Breast epithelium (tissue), 3 donors: ENCODE data around the gene BTD.

Experiments
- CTCF ChIP-seq, 3 donors: fragments of 450-650 bp; IDR thresholded peaks; one replicate each; pipeline ENCODE4 v1.5.1; 2016 to 2017; ENCODE audit warnings: antibody characterized with exemption in 3 of 3, mild to moderate bottlenecking in 3 of 3, moderate library complexity in 3 of 3
- POLR2A ChIP-seq: fragments of 450-650 bp; IDR thresholded peaks from one replicate; pipeline ENCODE4 v1.6.1; 2016; ENCODE audit warnings: antibody characterized with exemption, mild to moderate bottlenecking, moderate library complexity

GRCh38 chr3:15592968-15593367 is 8.6 kb upstream of the BTD start:
- TF ChIP-seq CTCF (IDR thresholded peaks at IDR 0.05) (no peak), POLR2A (no peak)
